Activated CD4-positive, CD25-positive, alpha-beta regulatory T cell (primary cell): Measurements from ENCODE around the gene NUDT22.

Source experiments
- DNase-seq, 4 experiments: peaks; one replicate each; lab custom pipeline; 2025; lab: John Stamatoyannopoulos, UW

Gene NUDT22

GRCh38 chr11:64227405-64227956 lies 1.4 kb downstream of the NUDT22 start:
- DNase-seq = no peak

- no peak for DNase-seq
Observed at GRCh38 chr11:64229090-64229743, 3.1 kb downstream of the NUDT22 start.

GRCh38 chr11:64229744-64230170 lies 3.7 kb downstream of the NUDT22 start:
- DNase-seq = no peak

- peak; percentile 64 to 72 (median 68) for DNase-seq
Observed at GRCh38 chr11:64230171-64230984, 4.3 kb downstream of the NUDT22 start, which contains the start of gene DNAJC4. DNAJC4 (plus strand) TSS chr11:64230548; CDS start chr11:64230855, 307 bp downstream.

GRCh38 chr11:64230985-64231365 lies 4.9 kb downstream of the NUDT22 start:
- no peak for DNase-seq

- DNase-seq = no peak
Observed at GRCh38 chr11:64231546-64231945, 5.5 kb downstream of the NUDT22 start.

GRCh38 chr11:64232182-64232966 lies 6.3 kb downstream of the NUDT22 start:
- DNase-seq = no peak

GRCh38 chr11:64232967-64233315 lies 6.9 kb downstream of the NUDT22 start:
- DNase-seq = no peak

- DNase-seq = peak; percentile 36 to 60 (median 44)
Observed at GRCh38 chr11:64233913-64234586, 8.0 kb downstream of the NUDT22 start, which contains the start of gene VEGFB. VEGFB (plus strand) TSS chr11:64234584; CDS start chr11:64234834, 250 bp downstream.

- peak in 2 of 4 experiments; percentile 39 to 50 for DNase-seq
Observed at GRCh38 chr11:64234647-64235379, 8.7 kb downstream of the NUDT22 start.

- no peak for DNase-seq
Observed at GRCh38 chr11:64235437-64236161, 9.5 kb downstream of the NUDT22 start.

GRCh38 chr11:64237484-64237951 lies 11.4 kb downstream of the NUDT22 start:
- DNase-seq = no peak

- DNase-seq = no peak
Observed at GRCh38 chr11:64238076-64238475, 12.0 kb downstream of the NUDT22 start.

- no peak for DNase-seq
Observed at GRCh38 chr11:64238999-64239398, 12.9 kb downstream of the NUDT22 start.

GRCh38 chr11:64239662-64240434 lies 13.8 kb downstream of the NUDT22 start:
- DNase-seq = no peak

- DNase-seq = peak; percentile 93 to 98 (median 94)
Observed at GRCh38 chr11:64240435-64241240, 14.6 kb downstream of the NUDT22 start, which contains the start of gene FKBP2. FKBP2 (plus strand) TSS chr11:64241095; CDS start chr11:64242388, 1,293 bp downstream.

- peak; percentile 99 for DNase-seq
Observed at GRCh38 chr11:64241241-64241490, 15.1 kb downstream of the NUDT22 start.
